ENCODE results near the gene AATK. TPM values are rescaled to one million over a fixed set of nuclear protein-coding genes. Genes with fewer than 3 reads are reported as not detected.
"Not testable (repeated sequence)": the region's sequence is repeated elsewhere in the genome, so short reads cannot be mapped to it uniquely, and the experiment has no call there.

Gene AATK
- total and polyA plus RNA-seq, 9 of the 15 experiments (the other 6 are each of a cell fraction or from before 2014, with no cell fraction given), result 0.11 to 0.55 (median 0.38) TPM; not detected in 5

GRCh38 chr17:81148571-81148970, 17.4 kb downstream of the AATK start (continued):
- TF ChIP-seq ZMIZ1 (IDR thresholded peaks at IDR 0.05; ENCODE audit: low read depth in 2 of 2, low read length in 2 of 2), result no peak
- no peak for TF ChIP-seq ZNF445 (CRISPR knock-in tag; IDR thresholded peaks at IDR 0.05; ENCODE audit: low read depth)

- no peak for ATAC-seq
- Histone ChIP-seq H3K9ac (ENCODE audit: insufficient read depth in 1 of 2, low read depth in 2 of 2, low read length in 2 of 2) (no peak overlapping the region), H3K9me3 (replicated peaks; ENCODE audit: control insufficient read depth, insufficient read depth, low read depth, low read length) (no peaks in the 10 kb centered on the region), H4K20me1 (replicated peaks; ENCODE audit: control insufficient read depth, insufficient read depth, low read length) (no peaks in the 10 kb centered on the region), H3K4me3 (no peak overlapping the region), H3K4me2 (ENCODE audit: insufficient read depth, low read length) (no peak overlapping the region), H3K79me2 (ENCODE audit: control insufficient read depth, insufficient read depth, low read length) (no peaks in the 10 kb centered on the region), H3K36me3 (ENCODE audit: control insufficient read depth, insufficient read depth, low read length) (no peaks in the 10 kb centered on the region), H3K9me1 (ENCODE audit: control insufficient read depth, insufficient read depth, low read length) (no peaks in the 10 kb centered on the region), H3K4me1 (replicated peaks in 1 of 2; ENCODE audit: control insufficient read depth in 2 of 2, insufficient read depth in 2 of 2, low read length in 2 of 2) (peaks cover 5 to 36% of the 10 kb centered on the region in 2 experiments; a peak in 3 of 5 replicates), H2AFZ (ENCODE audit: low read depth, low read length) (no peak overlapping the region), H3K27ac (ENCODE audit: extremely low read depth, low read depth, low read length) (no peak overlapping the region), H3K27me3 (ENCODE audit: control insufficient read depth in 2 of 2, insufficient read depth in 2 of 2, low read length in 2 of 2) (peaks cover 13 to 45% of the 10 kb centered on the region in 2 experiments; a peak in 4 of 5 replicates)
- no peak for TF ChIP-seq WHSC1 (IDR thresholded peaks at IDR 0.05; ENCODE audit: low read length)
- TF ChIP-seq RNF2 (IDR thresholded peaks at IDR 0.05), result no peak
- in situ Hi-C loops (cut with MboI), result loop anchor here (25.0 kb wide), 1 partner anchor 90 kb away; the partner anchor contains the start of genes NDUFAF8 and TEPSIN
- POLR2A ChIA-PET, result interaction anchor here (0.6 kb wide), 1 partner anchor 286 kb away, joined by 4 read pairs; no protein-coding TSS in a partner anchor
- FAIRE-seq, result no peak
- WGBS (ENCODE audit: insufficient coverage, low coverage, missing lambda C conversion rate), result 8% methylated on average over 10 of the region's 10 CpGs
- DNase-seq (ENCODE audit: extremely low read depth in 1 of 4, low spot score in 3 of 4), result no peak
- intact Hi-C loops (cut with micrococcal nuclease), result no loop called here
- CTCF ChIA-PET (ENCODE audit: low intra/inter-chr PET ratio), result no interaction called here
- BruUV-seq (replicated peaks), result no TSS peak
Observed at GRCh38 chr17:81147701-81148100, 18.3 kb downstream of the AATK start.

GRCh38 chr17:81146208-81146607, 19.8 kb downstream of the AATK start:
- H3K4me2 ChIP-seq (ENCODE audit: insufficient read depth, low read length); intact Hi-C loops (cut with micrococcal nuclease); H3K79me2 ChIP-seq (ENCODE audit: control insufficient read depth, insufficient read depth, low read length); H2AFZ ChIP-seq (ENCODE audit: low read depth, low read length); H3K4me3 ChIP-seq; BruUV-seq (replicated peaks); H3K9ac ChIP-seq (ENCODE audit: insufficient read depth in 1 of 2, low read depth in 2 of 2, low read length in 2 of 2); POLR2A ChIA-PET; H3K27ac ChIP-seq (ENCODE audit: extremely low read depth, low read depth, low read length); FAIRE-seq; DNase-seq (ENCODE audit: extremely low read depth in 1 of 4, low spot score in 3 of 4); ATAC-seq; H3K36me3 ChIP-seq (ENCODE audit: control insufficient read depth, insufficient read depth, low read length); H3K9me3 ChIP-seq (replicated peaks; ENCODE audit: control insufficient read depth, insufficient read depth, low read depth, low read length); CTCF ChIA-PET (ENCODE audit: low intra/inter-chr PET ratio); H4K20me1 ChIP-seq (replicated peaks; ENCODE audit: control insufficient read depth, insufficient read depth, low read length); H3K9me1 ChIP-seq (ENCODE audit: control insufficient read depth, insufficient read depth, low read length): not testable (repeated sequence)
- peaks cover 9 to 41% of the 10 kb centered on the region in 2 experiments; a peak in 3 of 5 replicates for H3K4me1 ChIP-seq (replicated peaks in 1 of 2; ENCODE audit: control insufficient read depth in 2 of 2, insufficient read depth in 2 of 2, low read length in 2 of 2)
- in situ Hi-C loops (cut with MboI), result loop anchor here (25.0 kb wide), 1 partner anchor 91 kb away; the partner anchor contains the start of genes NDUFAF8 and TEPSIN
- 5% methylated on average over 7 of the region's 10 CpGs for WGBS (ENCODE audit: insufficient coverage, low coverage, missing lambda C conversion rate)
- H3K27me3 ChIP-seq (ENCODE audit: control insufficient read depth in 2 of 2, insufficient read depth in 2 of 2, low read length in 2 of 2), result peaks cover 13 to 50% of the 10 kb centered on the region in 2 experiments; a peak in 4 of 5 replicates
